Measurements from ENCODE around the gene ARSG. TPM values are rescaled to one million over a fixed set of nuclear protein-coding genes. Genes with fewer than 3 reads are reported as not detected.

Gene ARSG
- total and polyA plus RNA-seq, 4 donors: 0.88 to 7.1 (median 4.6) TPM

DNA sequence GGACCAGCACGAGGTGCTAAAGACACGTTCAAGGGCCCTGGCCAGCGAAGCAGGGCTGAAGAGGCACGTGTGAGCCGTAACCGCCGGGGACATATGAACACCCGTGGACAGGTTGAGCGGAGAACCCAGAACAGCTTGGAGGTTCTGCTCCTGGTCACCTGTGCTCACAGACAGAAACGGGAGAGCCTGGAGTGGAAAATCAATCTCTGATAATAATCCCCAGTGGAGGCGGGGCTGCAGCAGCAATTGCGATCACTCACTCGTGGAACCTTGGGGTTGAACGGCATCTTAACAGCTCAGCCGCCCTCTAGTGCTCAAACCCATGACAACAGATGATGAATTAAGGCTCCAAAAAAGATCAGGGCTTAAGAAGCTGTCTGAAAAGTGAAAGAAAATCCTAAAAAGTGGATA is 140.4 kb downstream of the ARSG start:
- ATAC-seq (ENCODE audit: low FRiP score): no peak
- Histone ChIP-seq H3K9me3 (ENCODE audit: control insufficient read depth, low read length) (no peaks in the 10 kb centered on the region), H3K4me3 (ENCODE audit: low read length in 2 of 2) (no peak overlapping the region), H3K36me3 (ENCODE audit: control insufficient read depth in 1 of 2, insufficient read depth in 2 of 2, low read length in 1 of 2) (peaks cover 13 to 30% of the 10 kb centered on the region in 2 donors), H3K27me3 (ENCODE audit: control insufficient read depth in 1 of 2, insufficient read depth in 2 of 2, low read length in 1 of 2) (no peaks in the 10 kb centered on the region), H3K27ac (ENCODE audit: low read depth in 1 of 2, low read length in 2 of 2) (no peak overlapping the region), H3K4me1 (ENCODE audit: control insufficient read depth in 1 of 2, insufficient read depth in 2 of 2, low read length in 2 of 2) (no peaks in the 10 kb centered on the region)
- DNase-seq: no peak
- 65% methylated on average over 15 of the region's 15 CpGs for WGBS, 2 donors
- intact Hi-C loops (cut with DNase I): no loop called here

GRCh38 chr17:68432086-68432864 is 141.0 kb downstream of the ARSG start:
- ATAC-seq (ENCODE audit: low FRiP score) (no peak), DNase-seq (no peak)
- Histone ChIP-seq H3K36me3 (ENCODE audit: control insufficient read depth in 1 of 2, insufficient read depth in 2 of 2, low read length in 1 of 2) (peaks cover 9 to 30% of the 10 kb centered on the region in 2 donors), H3K9me3 (ENCODE audit: control insufficient read depth, low read length) (no peaks in the 10 kb centered on the region), H3K27ac (ENCODE audit: low read depth in 1 of 2, low read length in 2 of 2) (no peak overlapping the region), H3K4me3 (ENCODE audit: low read length in 2 of 2) (no peak overlapping the region), H3K27me3 (ENCODE audit: control insufficient read depth in 1 of 2, insufficient read depth in 2 of 2, low read length in 1 of 2) (no peaks in the 10 kb centered on the region), H3K4me1 (ENCODE audit: control insufficient read depth in 1 of 2, insufficient read depth in 2 of 2, low read length in 2 of 2) (no peaks in the 10 kb centered on the region)
- intact Hi-C loops (cut with DNase I): no loop called here
- 90% methylated on average over 14 of the region's 14 CpGs for WGBS, 2 donors

GRCh38 chr17:68433211-68433610 is 141.9 kb downstream of the ARSG start:
- H3K4me3 ChIP-seq (ENCODE audit: low read length in 2 of 2): no peak overlapping the region
- intact Hi-C loops (cut with DNase I): no loop called here
- 91 to 92% methylated on average over 9 of the region's 9 CpGs for WGBS, 2 donors
- no peak overlapping the region for H3K27ac ChIP-seq (ENCODE audit: low read depth in 1 of 2, low read length in 2 of 2)
- DNase-seq (no peak), ATAC-seq (ENCODE audit: low FRiP score) (no peak)
- H3K27me3 ChIP-seq (ENCODE audit: control insufficient read depth in 1 of 2, insufficient read depth in 2 of 2, low read length in 1 of 2): no peaks in the 10 kb centered on the region
- H3K9me3 ChIP-seq (ENCODE audit: control insufficient read depth, low read length): no peaks in the 10 kb centered on the region
- peaks cover 8 to 29% of the 10 kb centered on the region in 2 donors for H3K36me3 ChIP-seq (ENCODE audit: control insufficient read depth in 1 of 2, insufficient read depth in 2 of 2, low read length in 1 of 2)
- H3K4me1 ChIP-seq (ENCODE audit: control insufficient read depth in 1 of 2, insufficient read depth in 2 of 2, low read length in 2 of 2): no peaks in the 10 kb centered on the region

DNA sequence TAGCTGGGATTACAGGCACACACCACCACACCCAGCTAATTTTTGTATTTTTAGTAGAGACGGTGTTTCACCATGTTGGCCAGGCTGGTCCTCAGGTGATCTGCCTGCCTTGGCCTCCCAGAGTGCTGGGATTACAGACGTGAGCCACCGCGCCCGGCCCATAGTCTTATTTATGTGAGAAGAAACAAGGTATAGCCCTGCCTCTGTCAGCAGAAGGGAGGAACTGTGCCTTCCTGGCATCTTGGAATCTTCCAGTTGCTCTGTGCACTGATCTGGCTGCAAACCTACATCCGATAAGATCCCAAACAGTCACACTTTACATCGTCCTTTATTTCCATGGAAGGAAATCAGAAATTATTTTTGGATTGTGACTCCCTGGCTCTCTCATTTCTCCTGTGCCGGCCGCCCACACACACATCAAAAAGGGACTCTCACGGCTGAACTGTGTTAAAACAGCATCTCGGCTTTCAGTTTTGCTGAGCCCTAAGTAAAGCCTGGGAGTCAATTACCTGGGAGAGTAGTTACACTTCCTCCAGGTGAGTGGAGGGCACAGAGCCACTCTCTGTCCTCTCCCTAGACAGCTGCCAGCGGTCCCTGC is 142.7 kb downstream of the ARSG start:
- H3K4me1 ChIP-seq (ENCODE audit: control insufficient read depth in 1 of 2, insufficient read depth in 2 of 2, low read length in 2 of 2): no peaks in the 10 kb centered on the region
- no peak overlapping the region for H3K27ac ChIP-seq (ENCODE audit: low read depth in 1 of 2, low read length in 2 of 2)
- H3K27me3 ChIP-seq (ENCODE audit: control insufficient read depth in 1 of 2, insufficient read depth in 2 of 2, low read length in 1 of 2): no peaks in the 10 kb centered on the region
- H3K4me3 ChIP-seq (ENCODE audit: low read length in 2 of 2): no peak overlapping the region
- ATAC-seq (ENCODE audit: low FRiP score) (no peak), DNase-seq (no peak)
- intact Hi-C loops (cut with DNase I): no loop called here
- H3K36me3 ChIP-seq (ENCODE audit: control insufficient read depth in 1 of 2, insufficient read depth in 2 of 2, low read length in 1 of 2): peaks cover 5 to 22% of the 10 kb centered on the region in 2 donors
- WGBS, 2 donors: 58 to 61% methylated on average over 12 of the region's 12 CpGs
- H3K9me3 ChIP-seq (ENCODE audit: control insufficient read depth, low read length): no peaks in the 10 kb centered on the region

- no peak overlapping the region for H3K4me3 ChIP-seq (ENCODE audit: low read length in 2 of 2)
- DNase-seq (no peak), ATAC-seq (ENCODE audit: low FRiP score) (no peak)
- H3K9me3 ChIP-seq (ENCODE audit: control insufficient read depth, low read length): no peaks in the 10 kb centered on the region
- intact Hi-C loops (cut with DNase I): loop anchor here (5.0 kb wide), 2 partner anchors 173 to 188 kb away; partner anchors contain the start of gene AMZ2 (in 1 of the 2)
- H3K4me1 ChIP-seq (ENCODE audit: control insufficient read depth in 1 of 2, insufficient read depth in 2 of 2, low read length in 2 of 2): no peaks in the 10 kb centered on the region
- peaks cover 10 to 21% of the 10 kb centered on the region in 2 donors for H3K36me3 ChIP-seq (ENCODE audit: control insufficient read depth in 1 of 2, insufficient read depth in 2 of 2, low read length in 1 of 2)
- H3K27me3 ChIP-seq (ENCODE audit: control insufficient read depth in 1 of 2, insufficient read depth in 2 of 2, low read length in 1 of 2): no peaks in the 10 kb centered on the region
- WGBS, 2 donors: 94 to 95% methylated on average over 6 of the region's 6 CpGs
- H3K27ac ChIP-seq (ENCODE audit: low read depth in 1 of 2, low read length in 2 of 2): no peak overlapping the region
These were observed 144.1 kb downstream of the ARSG start for GRCh38 chr17:68435361-68435760.

DNA sequence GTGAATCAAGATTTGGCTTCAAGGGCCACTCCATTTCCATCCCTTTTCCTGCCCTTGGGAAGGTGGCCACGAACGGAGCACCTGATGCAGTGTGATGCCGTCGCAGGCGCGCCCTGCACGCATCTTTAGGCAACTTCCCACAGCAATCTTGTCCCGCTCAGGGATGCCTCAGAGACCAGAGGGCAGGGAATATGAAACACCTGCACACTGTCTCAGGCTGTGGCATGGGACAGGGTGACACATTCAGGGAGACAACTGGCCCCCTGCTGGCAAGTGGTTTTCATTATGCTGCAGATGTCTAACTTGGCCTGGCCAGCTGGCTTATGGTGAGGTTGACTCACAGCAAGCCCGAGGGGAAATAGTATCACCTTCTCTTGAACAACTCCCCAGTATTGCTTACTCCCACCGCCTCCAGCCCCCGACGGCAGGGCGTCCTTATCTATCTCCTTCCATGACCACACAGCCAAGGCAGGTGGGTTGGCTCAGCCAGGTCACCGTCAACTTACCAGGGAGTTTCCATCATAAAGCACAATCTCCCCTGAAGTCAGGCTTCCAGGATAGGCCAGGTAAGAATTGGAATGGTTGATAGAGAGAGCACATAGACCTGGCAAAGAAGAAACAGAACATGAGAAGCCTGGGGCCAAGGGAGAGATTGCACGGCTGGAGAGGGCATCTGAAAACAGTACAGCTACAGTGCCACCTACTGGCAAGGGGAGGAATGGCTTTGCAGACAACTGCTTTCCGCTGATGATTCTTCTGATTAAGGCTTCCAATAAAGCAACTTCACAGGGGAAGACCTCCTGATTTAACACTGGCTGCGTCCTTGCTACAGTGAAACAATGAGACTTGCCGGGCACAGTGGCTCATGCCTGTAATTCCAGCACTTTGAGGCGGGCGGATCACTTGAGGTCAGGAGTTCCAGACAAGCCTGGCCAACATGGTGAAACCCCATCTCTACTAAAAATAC is 144.9 kb downstream of the ARSG start:
- Histone ChIP-seq H3K4me3 (ENCODE audit: low read length in 2 of 2) (no peak overlapping the region), H3K9me3 (ENCODE audit: control insufficient read depth, low read length) (no peaks in the 10 kb centered on the region), H3K4me1 (ENCODE audit: control insufficient read depth in 1 of 2, insufficient read depth in 2 of 2, low read length in 2 of 2) (no peaks in the 10 kb centered on the region), H3K27me3 (ENCODE audit: control insufficient read depth in 1 of 2, insufficient read depth in 2 of 2, low read length in 1 of 2) (no peaks in the 10 kb centered on the region), H3K27ac (ENCODE audit: low read depth in 1 of 2, low read length in 2 of 2) (no peak overlapping the region), H3K36me3 (ENCODE audit: control insufficient read depth in 1 of 2, insufficient read depth in 2 of 2, low read length in 1 of 2) (peaks cover 12 to 18% of the 10 kb centered on the region in 2 donors)
- ATAC-seq (ENCODE audit: low FRiP score) (peak; percentile 88), DNase-seq (peak; percentile 82 to 85)
- intact Hi-C loops (cut with DNase I): loop anchor here (5.0 kb wide), 2 partner anchors 174 to 189 kb away; partner anchors contain the start of gene AMZ2 (in 1 of the 2)
- 68 to 70% methylated on average over 20 of the region's 20 CpGs for WGBS, 2 donors

GRCh38 chr17:68437979-68438822 is 146.9 kb downstream of the ARSG start:
- intact Hi-C loops (cut with DNase I): loop anchor here (5.0 kb wide), 2 partner anchors 176 to 191 kb away; partner anchors contain the start of gene AMZ2 (in 1 of the 2)
- DNase-seq (no peak), ATAC-seq (ENCODE audit: low FRiP score) (no peak)
- Histone ChIP-seq H3K36me3 (ENCODE audit: control insufficient read depth in 1 of 2, insufficient read depth in 2 of 2, low read length in 1 of 2) (peaks cover 7 to 10% of the 10 kb centered on the region in 2 donors), H3K27me3 (ENCODE audit: control insufficient read depth in 1 of 2, insufficient read depth in 2 of 2, low read length in 1 of 2) (no peaks in the 10 kb centered on the region), H3K27ac (ENCODE audit: low read depth in 1 of 2, low read length in 2 of 2) (no peak overlapping the region), H3K4me1 (ENCODE audit: control insufficient read depth in 1 of 2, insufficient read depth in 2 of 2, low read length in 2 of 2) (no peaks in the 10 kb centered on the region), H3K9me3 (ENCODE audit: control insufficient read depth, low read length) (no peaks in the 10 kb centered on the region), H3K4me3 (ENCODE audit: low read length in 2 of 2) (no peak overlapping the region)
- WGBS, 2 donors: 64 to 67% methylated on average over 14 of the region's 14 CpGs
